ENCODE results near the gene KRTAP3-3.
"Not testable (repeated sequence)": the region's sequence is repeated elsewhere in the genome, so short reads cannot be mapped to it uniquely, and the experiment has no call there.

Gene KRTAP3-3

DNA sequence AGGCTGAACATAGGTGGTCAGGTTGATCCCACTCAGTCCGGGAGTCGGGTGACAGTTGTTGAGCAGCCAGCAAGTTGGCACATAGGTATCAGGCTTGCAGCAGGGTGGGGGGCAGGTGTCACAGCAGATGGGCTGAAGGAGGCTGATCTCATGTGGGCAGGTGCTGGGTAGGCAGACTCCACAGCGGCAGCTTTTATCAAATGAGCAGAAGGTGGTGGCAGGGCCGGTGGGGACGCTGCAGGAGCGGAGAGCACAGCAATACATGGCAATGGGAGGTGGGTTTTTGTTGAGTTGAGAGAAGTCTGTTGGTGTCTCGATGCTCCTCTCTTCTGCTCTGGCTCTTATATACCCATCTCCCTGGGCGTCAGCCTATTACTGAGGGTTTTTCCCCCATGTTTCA, 14.8 kb upstream of the KRTAP3-3 start, which contains the start of gene KRTAP3-1:
TSS of gene KRTAP3-1 (minus strand) at position 318 of the 400 bp plus-strand sequence. CDS start at position 264, 54 bp downstream.
- H3K27me3 ChIP-seq, result no peaks in the 10 kb centered on the region
- no peak within 1 kb of the TSS for H3K4me3 ChIP-seq
- no peaks in the 10 kb centered on the region for H3K4me1 ChIP-seq
- no peaks in the 10 kb centered on the region for H4K20me1 ChIP-seq
- no peak for TF ChIP-seq Cebpa-rat (IDR thresholded peaks at IDR 0.05)
- no peaks in the 10 kb centered on the region for H3K9me3 ChIP-seq
- H3K4me2 ChIP-seq, result no peak within 1 kb of the TSS
- H3K9ac ChIP-seq, result no peak within 1 kb of the TSS
- H3K27ac ChIP-seq, result no peak within 1 kb of the TSS
- H3K36me3 ChIP-seq, result no peaks in the 10 kb centered on the region

DNA sequence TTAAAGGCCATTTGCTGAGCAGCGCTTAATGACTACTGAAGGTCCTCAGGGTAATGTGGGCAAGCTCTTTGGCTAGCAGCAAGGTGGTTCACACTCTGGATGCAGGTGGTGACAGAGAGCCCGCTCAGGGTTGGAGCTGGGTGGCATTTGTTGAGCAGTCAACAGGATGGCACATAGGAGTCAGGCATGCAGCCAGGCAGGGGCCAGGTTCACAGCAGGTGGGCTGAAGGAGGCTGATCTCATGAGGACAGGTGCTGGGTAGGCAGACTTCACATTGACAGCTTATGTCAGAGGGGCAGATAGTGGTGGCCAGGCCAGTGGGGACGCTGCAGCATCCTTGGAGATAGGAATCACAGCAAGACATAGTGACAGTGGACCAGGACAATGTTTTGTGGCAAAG, 10.4 kb upstream of the KRTAP3-3 start:
- Histone ChIP-seq H3K4me1 (no peaks in the 10 kb centered on the region), H3K9me3 (no peaks in the 10 kb centered on the region), H3K36me3 (no peaks in the 10 kb centered on the region), H3K27ac (no peak overlapping the region), H3K4me3 (no peak overlapping the region), H4K20me1 (no peaks in the 10 kb centered on the region), H3K27me3 (no peaks in the 10 kb centered on the region), H3K4me2 (no peak overlapping the region), H3K9ac (no peak overlapping the region)
- no peak for TF ChIP-seq Cebpa-rat (IDR thresholded peaks at IDR 0.05)

DNA sequence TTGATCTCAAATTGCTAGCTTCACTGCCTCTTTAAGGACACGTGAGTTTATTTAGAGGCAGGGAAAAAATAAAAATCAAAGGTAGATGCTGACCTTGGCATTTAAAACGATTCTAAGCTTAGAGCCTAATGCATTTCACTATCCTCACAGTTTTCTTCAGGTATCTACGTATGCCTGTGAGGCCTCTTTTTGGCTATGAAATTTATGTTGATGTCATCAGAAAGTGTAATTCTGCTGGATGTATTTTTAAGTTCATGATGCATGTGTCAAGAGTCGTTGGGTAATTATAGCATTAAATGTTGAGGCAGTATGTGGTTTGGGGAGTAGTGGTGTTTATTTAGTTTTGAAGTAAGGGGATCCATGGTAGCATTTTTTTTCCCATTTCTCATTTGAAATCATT, 10.0 kb upstream of the KRTAP3-3 start:
- H3K27ac ChIP-seq, result no peak overlapping the region
- no peaks in the 10 kb centered on the region for H4K20me1 ChIP-seq
- H3K4me1 ChIP-seq, result no peaks in the 10 kb centered on the region
- H3K4me2 ChIP-seq, result no peak overlapping the region
- H3K9me3 ChIP-seq, result no peaks in the 10 kb centered on the region
- no peak for TF ChIP-seq Cebpa-rat (IDR thresholded peaks at IDR 0.05)
- no peak overlapping the region for H3K4me3 ChIP-seq
- no peaks in the 10 kb centered on the region for H3K27me3 ChIP-seq
- H3K36me3 ChIP-seq, result no peaks in the 10 kb centered on the region
- no peak overlapping the region for H3K9ac ChIP-seq

DNA sequence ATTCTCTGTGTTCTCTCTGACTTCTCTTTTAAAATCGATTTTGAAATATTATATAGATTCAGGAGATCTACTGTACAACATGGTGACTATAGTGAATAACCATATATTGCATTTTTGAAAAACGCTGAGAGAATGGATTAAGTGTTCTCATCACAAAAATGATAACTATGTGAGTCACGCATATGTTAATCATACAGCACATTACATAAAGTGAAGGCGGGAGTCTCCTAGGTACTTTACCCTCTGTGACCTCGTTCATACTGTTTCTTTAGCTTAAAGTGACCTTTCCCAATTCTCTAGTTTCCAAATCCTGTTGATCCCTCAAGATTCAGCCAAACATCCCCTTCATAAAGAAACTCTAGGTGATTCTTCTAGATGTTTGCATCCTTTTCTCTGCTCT, 8.8 kb upstream of the KRTAP3-3 start:
- no peak overlapping the region for H3K4me3 ChIP-seq
- H3K9ac ChIP-seq, result no peak overlapping the region
- no peaks in the 10 kb centered on the region for H3K9me3 ChIP-seq
- no peaks in the 10 kb centered on the region for H4K20me1 ChIP-seq
- no peaks in the 10 kb centered on the region for H3K27me3 ChIP-seq
- no peak for TF ChIP-seq Cebpa-rat (IDR thresholded peaks at IDR 0.05)
- no peaks in the 10 kb centered on the region for H3K36me3 ChIP-seq
- no peaks in the 10 kb centered on the region for H3K4me1 ChIP-seq
- no peak overlapping the region for H3K27ac ChIP-seq
- no peak overlapping the region for H3K4me2 ChIP-seq

DNA sequence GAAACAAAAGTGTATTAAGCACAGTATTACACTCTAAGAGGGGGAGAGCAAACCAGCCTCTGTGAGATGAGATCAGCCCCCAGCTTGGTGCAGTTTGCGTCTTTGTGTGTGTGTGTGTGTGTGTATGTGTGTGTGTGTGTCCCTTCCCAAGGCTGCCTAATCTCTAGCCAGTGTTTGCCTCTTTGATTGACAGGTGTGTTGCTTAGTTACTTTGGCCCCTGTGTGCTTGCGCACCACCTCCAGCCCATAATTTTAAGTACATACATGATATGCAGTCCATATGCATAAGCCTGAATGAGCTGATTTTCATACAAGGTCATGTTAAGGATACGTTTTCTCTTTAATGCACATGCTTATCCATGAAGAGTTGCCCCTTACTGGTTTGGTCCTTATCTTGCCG, 7.8 kb upstream of the KRTAP3-3 start:
- Histone ChIP-seq H3K4me2 (no peak overlapping the region), H3K9me3 (no peaks in the 10 kb centered on the region), H3K9ac (no peak overlapping the region), H3K27me3 (no peaks in the 10 kb centered on the region), H4K20me1 (no peaks in the 10 kb centered on the region), H3K27ac (no peak overlapping the region), H3K4me1 (no peaks in the 10 kb centered on the region), H3K36me3 (no peaks in the 10 kb centered on the region), H3K4me3 (no peak overlapping the region)
- no peak for TF ChIP-seq Cebpa-rat (IDR thresholded peaks at IDR 0.05)

DNA sequence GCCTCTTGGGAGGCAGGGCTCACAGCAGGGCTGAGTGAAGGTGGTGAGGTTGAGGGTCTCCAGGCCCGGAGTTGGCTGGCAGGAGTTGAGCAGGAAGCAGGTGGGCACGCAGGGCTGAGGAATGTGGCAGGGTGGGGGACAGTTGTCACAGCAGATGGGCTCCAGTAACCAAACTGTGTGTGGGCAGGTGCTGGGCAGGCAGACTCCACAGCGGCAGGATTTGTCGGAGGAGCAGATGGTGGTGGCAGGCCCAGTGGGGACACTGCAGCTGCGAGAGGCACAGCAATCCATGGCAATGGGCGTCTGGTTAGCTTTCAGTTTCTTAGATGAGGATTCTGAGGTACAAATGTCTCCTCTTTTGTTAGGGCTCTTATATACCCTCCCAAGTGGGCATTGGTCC, 5.6 kb upstream of the KRTAP3-3 start, which contains the start of gene KRTAP3-2:
TSS of gene KRTAP3-2 (minus strand) at position 344 of the 400 bp plus-strand sequence. CDS start at position 291, 53 bp downstream.
- H4K20me1 ChIP-seq, H3K4me3 ChIP-seq, H3K36me3 ChIP-seq, H3K4me1 ChIP-seq, H3K27ac ChIP-seq, H3K4me2 ChIP-seq, H3K9me3 ChIP-seq, H3K9ac ChIP-seq, H3K27me3 ChIP-seq: not testable (repeated sequence)

DNA sequence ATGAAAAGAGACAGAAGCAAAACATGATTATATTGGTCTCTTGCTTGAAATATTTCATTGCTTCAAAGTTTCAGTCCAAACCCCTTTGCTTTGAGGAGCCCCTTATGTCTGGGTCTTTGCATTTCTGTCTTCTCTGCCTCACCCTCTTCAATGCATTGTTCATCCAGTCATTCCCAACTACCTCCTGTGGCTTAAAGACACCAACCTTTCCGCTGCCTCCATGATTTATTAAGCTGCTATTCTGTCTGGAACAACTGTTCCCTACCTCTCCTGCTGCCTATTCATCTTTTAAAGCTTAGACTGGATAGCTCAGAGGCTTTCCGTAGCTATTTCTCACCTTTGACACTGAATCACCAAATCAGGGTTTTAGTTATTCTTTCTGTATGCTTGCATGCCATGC, 3.4 kb upstream of the KRTAP3-3 start:
- Histone ChIP-seq H3K27me3 (no peaks in the 10 kb centered on the region), H3K4me3 (no peak overlapping the region), H3K4me2 (no peak overlapping the region), H3K4me1 (no peaks in the 10 kb centered on the region), H3K36me3 (no peaks in the 10 kb centered on the region), H4K20me1 (no peaks in the 10 kb centered on the region), H3K27ac (no peak overlapping the region), H3K9me3 (no peaks in the 10 kb centered on the region), H3K9ac (no peak overlapping the region)
- TF ChIP-seq Cebpa-rat (IDR thresholded peaks at IDR 0.05), result no peak

DNA sequence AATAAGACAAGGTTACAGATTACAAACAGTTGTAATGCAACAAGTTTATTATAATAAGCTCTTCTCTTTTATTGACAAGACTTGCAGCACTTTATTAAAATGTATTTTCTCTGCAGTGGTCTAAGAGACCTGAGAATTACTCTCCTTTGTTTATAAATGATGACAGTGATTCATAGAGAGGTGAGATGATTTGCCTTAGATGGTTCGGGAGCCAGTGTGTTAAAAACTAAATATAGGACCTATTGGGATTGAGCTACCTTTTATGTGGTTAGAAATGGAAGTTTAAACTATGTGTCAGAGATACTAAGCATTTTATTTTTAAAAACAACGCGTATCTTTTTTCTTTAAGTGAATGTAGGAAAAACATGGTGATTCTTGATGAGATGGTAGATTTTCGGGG, 2.9 kb upstream of the KRTAP3-3 start:
- Histone ChIP-seq H3K9ac (no peak overlapping the region), H3K4me1 (no peaks in the 10 kb centered on the region), H3K4me2 (no peak overlapping the region), H3K36me3 (no peaks in the 10 kb centered on the region), H3K9me3 (no peaks in the 10 kb centered on the region), H3K27ac (no peak overlapping the region), H3K4me3 (no peak overlapping the region), H3K27me3 (no peaks in the 10 kb centered on the region), H4K20me1 (no peaks in the 10 kb centered on the region)
- TF ChIP-seq Cebpa-rat (IDR thresholded peaks at IDR 0.05), result no peak

DNA sequence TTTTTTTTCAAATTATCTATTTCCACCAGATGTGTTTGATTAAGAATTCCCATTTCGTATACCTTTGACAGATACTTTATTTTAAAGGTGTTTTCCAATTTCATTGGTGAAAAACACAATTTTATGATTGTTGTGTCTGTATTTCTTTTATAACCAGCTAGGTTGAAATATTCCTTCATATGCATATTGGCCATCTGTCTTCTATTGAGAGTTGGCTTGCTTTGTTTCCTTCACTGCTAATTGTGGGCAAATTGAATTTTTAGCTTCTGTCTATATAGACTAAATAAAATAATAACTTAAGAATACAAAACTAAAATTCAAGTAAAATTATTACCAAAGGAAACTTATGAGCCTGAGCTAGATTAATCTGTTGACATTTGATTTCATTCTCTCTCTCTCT, 1.2 kb upstream of the KRTAP3-3 start:
- Histone ChIP-seq H3K36me3 (no peaks in the 10 kb centered on the region), H4K20me1 (no peaks in the 10 kb centered on the region), H3K4me2 (no peak overlapping the region), H3K9me3 (no peaks in the 10 kb centered on the region), H3K4me3 (no peak overlapping the region), H3K27me3 (no peaks in the 10 kb centered on the region), H3K9ac (no peak overlapping the region), H3K27ac (no peak overlapping the region), H3K4me1 (no peaks in the 10 kb centered on the region)
- no peak for TF ChIP-seq Cebpa-rat (IDR thresholded peaks at IDR 0.05)

DNA sequence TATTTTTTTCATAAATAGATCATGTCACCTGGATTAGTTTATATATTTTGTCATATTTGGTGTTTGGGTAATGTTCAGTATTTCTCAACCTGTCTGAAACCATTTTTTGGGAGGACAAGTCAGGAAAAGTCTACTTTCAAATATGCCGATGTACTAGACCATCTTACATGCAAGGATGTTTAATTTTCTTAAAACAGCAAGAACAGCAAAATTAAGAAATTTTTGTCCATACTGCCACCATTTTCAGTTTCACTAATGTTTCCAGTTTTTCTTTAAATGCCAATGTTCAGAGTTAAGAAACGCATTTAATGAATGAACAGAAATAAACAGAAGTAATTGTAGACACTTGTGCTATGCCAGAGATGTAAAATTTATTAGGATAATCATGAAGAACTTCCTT, 880 bp downstream of the KRTAP3-3 start:
- no peaks in the 10 kb centered on the region for H3K36me3 ChIP-seq
- no peaks in the 10 kb centered on the region for H3K9me3 ChIP-seq
- no peaks in the 10 kb centered on the region for H3K4me1 ChIP-seq
- H3K27ac ChIP-seq, result no peak overlapping the region
- H3K9ac ChIP-seq, result no peak overlapping the region
- no peaks in the 10 kb centered on the region for H4K20me1 ChIP-seq
- no peak overlapping the region for H3K4me2 ChIP-seq
- no peak for TF ChIP-seq Cebpa-rat (IDR thresholded peaks at IDR 0.05)
- H3K27me3 ChIP-seq, result no peaks in the 10 kb centered on the region
- no peak overlapping the region for H3K4me3 ChIP-seq

DNA sequence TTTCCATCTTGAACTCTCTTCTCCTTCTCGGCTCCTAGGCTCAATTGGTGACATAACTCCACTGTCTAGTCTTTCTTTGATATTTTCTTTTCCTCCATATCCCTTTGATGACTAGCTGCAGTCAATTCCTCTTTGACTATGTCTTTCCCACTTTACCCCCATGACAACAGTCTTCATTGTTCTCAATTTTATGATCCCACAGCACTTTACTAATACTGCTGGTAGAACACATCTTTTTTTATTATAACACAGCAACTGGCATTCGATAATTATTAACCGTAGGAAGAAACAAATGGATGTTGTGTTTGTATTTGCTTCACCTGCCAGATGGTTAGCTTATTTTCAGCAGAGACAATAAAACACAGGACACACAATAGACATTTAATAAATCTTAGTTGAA, 1.3 kb downstream of the KRTAP3-3 start:
- no peak overlapping the region for H3K4me2 ChIP-seq
- H3K9ac ChIP-seq, result no peak overlapping the region
- no peaks in the 10 kb centered on the region for H3K9me3 ChIP-seq
- no peaks in the 10 kb centered on the region for H4K20me1 ChIP-seq
- no peaks in the 10 kb centered on the region for H3K36me3 ChIP-seq
- H3K27me3 ChIP-seq, result no peaks in the 10 kb centered on the region
- no peak overlapping the region for H3K27ac ChIP-seq
- H3K4me1 ChIP-seq, result no peaks in the 10 kb centered on the region
- no peak overlapping the region for H3K4me3 ChIP-seq
- no peak for TF ChIP-seq Cebpa-rat (IDR thresholded peaks at IDR 0.05)
